GM12878 (cell line): ENCODE data around the gene PPP2R2B.

Experiments
- MLLT1 ChIP-seq: fragments of 450-650 bp; IDR thresholded peaks from 2 replicates; pipeline ENCODE4 v1.6.1; 2016; ENCODE audit warnings: mild to moderate bottlenecking
- MTA3 ChIP-seq: IDR thresholded peaks from 2 replicates; pipeline ENCODE4 v1.6.1; 2012; ENCODE audit warnings: low read length, inconsistent platforms, borderline replicate concordance
- POLR2A ChIP-seq: IDR thresholded peaks from 2 replicates; pipeline ENCODE4 v1.6.1; 2011; ENCODE audit warnings: low read depth, mild to moderate bottlenecking, low read length
- RAD21 ChIP-seq: IDR thresholded peaks from 2 replicates; pipeline ENCODE4 v1.6.1; 2011; ENCODE audit warnings: mild to moderate bottlenecking, low read depth, low read length, moderate library complexity; ENCODE audit not compliant: insufficient read depth
- SMC3 ChIP-seq: IDR thresholded peaks from 2 replicates; pipeline ENCODE4 v1.6.1; 2011; ENCODE audit warnings: low read length, improper control_type of control experiment, borderline replicate concordance
- TAF1 ChIP-seq: IDR thresholded peaks from 2 replicates; pipeline ENCODE4 v1.6.1; 2011; ENCODE audit warnings: mild to moderate bottlenecking, low read depth, low read length, borderline replicate concordance
- USF2 ChIP-seq: IDR thresholded peaks from 2 replicates; pipeline ENCODE4 v1.6.1; 2011; ENCODE audit warnings: low read depth, low read length, improper control_type of control experiment, borderline replicate concordance
- TF ChIP-seq, protein P1 (sequence below): IDR thresholded peaks from 2 replicates; pipeline ENCODE4 v1.6.1; 2012; ENCODE audit warnings: mild to moderate bottlenecking, low read depth, low read length
- TF ChIP-seq, protein P2 (sequence below), 3 experiments: IDR thresholded peaks in 2 of 3; conservative IDR thresholded peaks in 1 of 3; 2 replicates each; pipeline ENCODE4 v1.5.1; 2011; ENCODE audit warnings: low read depth in 3 of 3, low read length in 3 of 3, mild to moderate bottlenecking in 3 of 3, control low read depth in 2 of 3, moderate library complexity in 2 of 3, inconsistent platforms in 1 of 3, mixed read lengths in 1 of 3; ENCODE audit not compliant: control insufficient read depth in 2 of 3, insufficient read depth in 1 of 3; ENCODE audit errors: extremely low read depth in 1 of 3
- TF ChIP-seq, protein P3 (sequence below): IDR thresholded peaks from 2 replicates; pipeline ENCODE4 v1.6.1; 2011; ENCODE audit warnings: low read depth, mild to moderate bottlenecking, low read length, moderate library complexity, borderline replicate concordance; ENCODE audit errors: extremely low read depth

GRCh38 chr5:146726020-146726419, 152.5 kb downstream of the PPP2R2B start:
- no peak for TF ChIP-seq TAF1
- no peak for TF ChIP-seq POLR2A
- TF ChIP-seq, protein P1, sequence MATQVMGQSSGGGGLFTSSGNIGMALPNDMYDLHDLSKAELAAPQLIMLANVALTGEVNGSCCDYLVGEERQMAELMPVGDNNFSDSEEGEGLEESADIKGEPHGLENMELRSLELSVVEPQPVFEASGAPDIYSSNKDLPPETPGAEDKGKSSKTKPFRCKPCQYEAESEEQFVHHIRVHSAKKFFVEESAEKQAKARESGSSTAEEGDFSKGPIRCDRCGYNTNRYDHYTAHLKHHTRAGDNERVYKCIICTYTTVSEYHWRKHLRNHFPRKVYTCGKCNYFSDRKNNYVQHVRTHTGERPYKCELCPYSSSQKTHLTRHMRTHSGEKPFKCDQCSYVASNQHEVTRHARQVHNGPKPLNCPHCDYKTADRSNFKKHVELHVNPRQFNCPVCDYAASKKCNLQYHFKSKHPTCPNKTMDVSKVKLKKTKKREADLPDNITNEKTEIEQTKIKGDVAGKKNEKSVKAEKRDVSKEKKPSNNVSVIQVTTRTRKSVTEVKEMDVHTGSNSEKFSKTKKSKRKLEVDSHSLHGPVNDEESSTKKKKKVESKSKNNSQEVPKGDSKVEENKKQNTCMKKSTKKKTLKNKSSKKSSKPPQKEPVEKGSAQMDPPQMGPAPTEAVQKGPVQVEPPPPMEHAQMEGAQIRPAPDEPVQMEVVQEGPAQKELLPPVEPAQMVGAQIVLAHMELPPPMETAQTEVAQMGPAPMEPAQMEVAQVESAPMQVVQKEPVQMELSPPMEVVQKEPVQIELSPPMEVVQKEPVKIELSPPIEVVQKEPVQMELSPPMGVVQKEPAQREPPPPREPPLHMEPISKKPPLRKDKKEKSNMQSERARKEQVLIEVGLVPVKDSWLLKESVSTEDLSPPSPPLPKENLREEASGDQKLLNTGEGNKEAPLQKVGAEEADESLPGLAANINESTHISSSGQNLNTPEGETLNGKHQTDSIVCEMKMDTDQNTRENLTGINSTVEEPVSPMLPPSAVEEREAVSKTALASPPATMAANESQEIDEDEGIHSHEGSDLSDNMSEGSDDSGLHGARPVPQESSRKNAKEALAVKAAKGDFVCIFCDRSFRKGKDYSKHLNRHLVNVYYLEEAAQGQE = no peak
- no peak for TF ChIP-seq SMC3
- TF ChIP-seq, protein P2, sequence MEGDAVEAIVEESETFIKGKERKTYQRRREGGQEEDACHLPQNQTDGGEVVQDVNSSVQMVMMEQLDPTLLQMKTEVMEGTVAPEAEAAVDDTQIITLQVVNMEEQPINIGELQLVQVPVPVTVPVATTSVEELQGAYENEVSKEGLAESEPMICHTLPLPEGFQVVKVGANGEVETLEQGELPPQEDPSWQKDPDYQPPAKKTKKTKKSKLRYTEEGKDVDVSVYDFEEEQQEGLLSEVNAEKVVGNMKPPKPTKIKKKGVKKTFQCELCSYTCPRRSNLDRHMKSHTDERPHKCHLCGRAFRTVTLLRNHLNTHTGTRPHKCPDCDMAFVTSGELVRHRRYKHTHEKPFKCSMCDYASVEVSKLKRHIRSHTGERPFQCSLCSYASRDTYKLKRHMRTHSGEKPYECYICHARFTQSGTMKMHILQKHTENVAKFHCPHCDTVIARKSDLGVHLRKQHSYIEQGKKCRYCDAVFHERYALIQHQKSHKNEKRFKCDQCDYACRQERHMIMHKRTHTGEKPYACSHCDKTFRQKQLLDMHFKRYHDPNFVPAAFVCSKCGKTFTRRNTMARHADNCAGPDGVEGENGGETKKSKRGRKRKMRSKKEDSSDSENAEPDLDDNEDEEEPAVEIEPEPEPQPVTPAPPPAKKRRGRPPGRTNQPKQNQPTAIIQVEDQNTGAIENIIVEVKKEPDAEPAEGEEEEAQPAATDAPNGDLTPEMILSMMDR (IDR thresholded peaks at IDR 0.05 in 2 of 3, conservative IDR thresholded peaks at IDR 0.05 in 1 of 3; ENCODE audit: control insufficient read depth in 2 of 3, extremely low read depth in 1 of 3, insufficient read depth in 1 of 3, low read depth in 3 of 3, low read length in 3 of 3) = no peak
- TF ChIP-seq RAD21 = no peak
- no peak for TF ChIP-seq USF2
- no peak for TF ChIP-seq MTA3
- no peak for TF ChIP-seq MLLT1
- TF ChIP-seq, protein P3, sequence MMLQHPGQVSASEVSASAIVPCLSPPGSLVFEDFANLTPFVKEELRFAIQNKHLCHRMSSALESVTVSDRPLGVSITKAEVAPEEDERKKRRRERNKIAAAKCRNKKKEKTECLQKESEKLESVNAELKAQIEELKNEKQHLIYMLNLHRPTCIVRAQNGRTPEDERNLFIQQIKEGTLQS = no peak
